Gastroesophageal sphincter (tissue), 4 donors: Measurements from ENCODE around the gene ARID5B. TPM values are rescaled to one million over a fixed set of nuclear protein-coding genes. Genes with fewer than 3 reads are reported as not detected.

Source experiments
- ATAC-seq: fragments of 150-250 bp; one replicate; pipeline ENCODE4 v1.9.1; 2016; ENCODE audit warnings: mild to moderate bottlenecking, moderate library complexity
- H3K27ac ChIP-seq, 4 donors: fragments of 200-600 bp; sonication (generic) in 3 of 4; 1 replicate in 3 of 4; 2 replicates in 1 of 4; pipeline ENCODE4 v1.5.1; 2016 to 2019
- H3K27me3 ChIP-seq: fragments of 200-600 bp; sonication (generic); one replicate; pipeline ENCODE4 v1.5.1; 2019
- H3K36me3 ChIP-seq, 2 donors: fragments of 200-600 bp; sonication (generic); one replicate each; pipeline ENCODE4 v1.5.1; 2019; ENCODE audit warnings: control low read depth in 1 of 2
- H3K4me1 ChIP-seq, 3 donors: fragments of 200-600 bp; sonication (generic); 1 replicate in 2 of 3; 2 replicates in 1 of 3; pipeline ENCODE4 v1.5.1; 2016 to 2019; ENCODE audit warnings: control low read depth in 2 of 3
- H3K4me3 ChIP-seq, 2 donors: fragments of 200-600 bp; sonication (generic); one replicate each; pipeline ENCODE4 v1.5.1; 2019; ENCODE audit warnings: mild to moderate bottlenecking in 1 of 2, moderate library complexity in 1 of 2
- H3K9me3 ChIP-seq, 3 donors: fragments of 200-600 bp; sonication (generic); one replicate each; pipeline ENCODE4 v1.5.1; 2017 to 2019; ENCODE audit warnings: control low read depth in 2 of 3
- CTCF ChIP-seq, 4 experiments: fragments of 200-600 bp in 2 of 4; fragments of 450-650 bp in 2 of 4; sonication (generic) in 1 of 4; IDR thresholded peaks; one replicate each; pipeline ENCODE4 v1.5.1; 2017 to 2019; ENCODE audit warnings: antibody characterized with exemption in 4 of 4, mild to moderate bottlenecking in 2 of 4, moderate library complexity in 2 of 4
- EP300 ChIP-seq: sonication (generic); formaldehyde crosslinking; IDR thresholded peaks from one replicate; pipeline ENCODE4 v1.6.1; 2017; ENCODE audit warnings: antibody characterized with exemption, mild to moderate bottlenecking
- POLR2A ChIP-seq, 2 donors: fragments of 450-650 bp; IDR thresholded peaks; one replicate each; pipeline ENCODE4 v1.6.1; 2017; ENCODE audit warnings: antibody characterized with exemption in 2 of 2, mild to moderate bottlenecking in 2 of 2, moderate library complexity in 1 of 2
- POLR2AphosphoS5 ChIP-seq: sonication (generic); formaldehyde crosslinking; IDR thresholded peaks from one replicate; pipeline ENCODE4 v1.6.1; 2017; ENCODE audit warnings: antibody characterized with exemption
- WGBS, 2 donors: methylation state at CpG; one replicate each; pipeline ENCODE4 v1.1.5; 2018; ENCODE audit warnings: low coverage in 1 of 2; 5-methylcytosine and 5-hydroxymethylcytosine counted together
- total RNA-seq, 4 donors: library from RNA; depleted of rRNA; stranded (reverse); fragments of >200 nt; gene quantifications; one replicate each; pipeline ENCODE4 v1.1.0, GENCODE V29; 2016

The ARID5B gene
- total RNA-seq, 4 donors from 2014 or later, result 34.7 to 81.4 (median 62.5) TPM

DNA sequence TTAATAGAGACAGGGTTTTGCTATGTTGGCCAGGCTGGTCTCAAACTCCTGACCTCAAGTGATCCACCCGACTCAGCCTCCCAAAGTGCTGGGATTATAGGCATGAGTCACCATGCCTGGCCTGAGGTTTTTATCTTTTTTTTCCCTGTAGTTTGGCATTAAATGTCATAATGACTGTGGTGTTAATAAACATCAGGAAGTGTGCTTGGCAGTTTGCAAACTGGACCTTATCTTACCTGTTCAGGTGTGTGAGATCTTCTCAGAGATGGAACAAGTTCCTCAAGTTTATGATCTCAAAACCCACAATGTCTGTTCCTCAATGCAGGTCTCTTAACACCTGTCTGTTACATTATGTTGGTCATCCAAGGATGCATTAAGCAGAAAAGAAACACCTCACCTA, 80.0 kb downstream of the ARID5B start:
- ATAC-seq, result no peak
- Histone ChIP-seq H3K36me3 (no peaks in the 10 kb centered on the region), H3K27ac (no peak overlapping the region), H3K4me3 (no peak overlapping the region), H3K4me1 (peaks cover 0 to 40% (median 0%) of the 10 kb centered on the region in 3 donors), H3K9me3 (no peaks in the 10 kb centered on the region), H3K27me3 (no peaks in the 10 kb centered on the region)
- TF ChIP-seq POLR2A (IDR thresholded peaks at IDR 0.05) (no peak), POLR2AphosphoS5 (no peak), CTCF (IDR thresholded peaks at IDR 0.05) (no peak), EP300 (no peak)
- 17 to 40% methylated on average over 1 of the region's 1 CpG for whole genome bisulfite sequencing, 2 donors

DNA sequence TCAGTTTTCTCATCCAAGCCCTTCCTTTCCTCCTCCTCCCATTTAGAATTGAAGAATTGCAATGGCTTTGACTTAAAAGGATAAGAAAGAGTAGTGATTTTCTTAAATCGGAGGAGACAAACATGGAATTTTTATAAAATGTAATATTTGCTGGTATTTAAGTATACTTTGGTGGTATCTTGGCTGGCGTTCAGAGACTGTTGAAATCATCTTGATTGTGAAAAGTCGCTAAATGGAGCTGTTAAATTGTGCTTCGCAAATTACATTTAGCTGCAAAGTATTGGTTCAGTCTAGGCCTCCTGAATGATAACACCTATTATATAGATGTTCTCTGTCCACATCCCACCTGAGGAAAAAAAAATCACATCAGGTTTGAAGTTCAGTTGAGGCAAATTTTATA, 81.8 kb downstream of the ARID5B start:
- H3K27me3 ChIP-seq, result no peaks in the 10 kb centered on the region
- no peak for ATAC-seq
- H3K4me3 ChIP-seq, result no peak overlapping the region
- no peaks in the 10 kb centered on the region for H3K36me3 ChIP-seq
- peaks cover 9 to 57% (median 9%) of the 10 kb centered on the region in 3 donors for H3K4me1 ChIP-seq
- H3K9me3 ChIP-seq, result no peaks in the 10 kb centered on the region
- H3K27ac ChIP-seq, result no peak overlapping the region
- TF ChIP-seq POLR2A (IDR thresholded peaks at IDR 0.05), result no peak
- no peak for TF ChIP-seq CTCF (IDR thresholded peaks at IDR 0.05)
- no peak for TF ChIP-seq POLR2AphosphoS5
- whole genome bisulfite sequencing, 2 donors, result 95 to 100% methylated on average over 4 of the region's 4 CpGs

DNA sequence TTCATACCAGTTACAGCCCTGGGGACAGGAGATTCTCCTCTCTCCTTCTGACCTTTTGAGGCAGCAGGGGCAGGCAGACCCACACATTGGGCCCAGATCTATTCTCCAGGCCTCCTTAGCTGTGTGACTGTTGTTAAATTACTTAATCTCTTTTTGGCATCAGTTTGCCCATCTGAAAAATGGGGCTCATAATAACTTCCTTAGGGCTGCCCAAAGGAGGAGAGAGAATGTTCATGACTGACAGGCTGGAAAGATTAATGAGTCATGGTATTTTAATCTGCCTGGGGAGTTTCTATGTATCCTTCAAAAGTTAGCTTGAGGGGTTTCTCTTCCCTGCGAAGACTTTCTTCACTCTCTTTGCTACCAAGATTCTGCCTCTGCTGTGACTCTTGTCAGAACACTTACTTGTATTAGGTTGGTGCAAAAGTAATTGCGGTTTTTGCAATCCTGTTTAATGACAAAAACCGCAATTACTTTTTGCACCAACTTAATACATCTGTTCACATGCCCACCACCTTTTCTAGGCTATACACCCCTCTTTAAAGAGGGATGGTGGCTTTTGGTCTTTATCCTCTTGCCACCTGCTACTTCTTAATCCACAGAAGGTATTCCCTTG, 83.4 kb downstream of the ARID5B start:
- H3K36me3 ChIP-seq, result no peaks in the 10 kb centered on the region
- H3K27me3 ChIP-seq, result no peaks in the 10 kb centered on the region
- H3K27ac ChIP-seq, result peak overlapping the region in 1 of 4 donors; percentile 69
- TF ChIP-seq POLR2A (IDR thresholded peaks at IDR 0.05), result no peak
- no peak for TF ChIP-seq CTCF (IDR thresholded peaks at IDR 0.05)
- H3K4me1 ChIP-seq, result peaks cover 9 to 57% (median 12%) of the 10 kb centered on the region in 3 donors
- 85 to 92% methylated on average over 2 to 3 of the region's 3 CpGs for WGBS, 2 donors
- ATAC-seq, result no peak
- no peak overlapping the region for H3K4me3 ChIP-seq
- no peaks in the 10 kb centered on the region for H3K9me3 ChIP-seq

GRCh38 chr10:61985715-61986114, 84.2 kb downstream of the ARID5B start:
- no peak for TF ChIP-seq POLR2AphosphoS5
- TF ChIP-seq POLR2A (IDR thresholded peaks at IDR 0.05), result no peak
- TF ChIP-seq EP300, result no peak
- no peak for TF ChIP-seq CTCF (IDR thresholded peaks at IDR 0.05)
- Histone ChIP-seq H3K27me3 (no peaks in the 10 kb centered on the region), H3K27ac (peak overlapping the region in 3 of 4 donors; percentile 69 to 82 (median 74)), H3K4me1 (peaks cover 9 to 50% (median 12%) of the 10 kb centered on the region in 3 donors), H3K9me3 (no peaks in the 10 kb centered on the region), H3K4me3 (no peak overlapping the region), H3K36me3 (no peaks in the 10 kb centered on the region)
- ATAC-seq, result no peak
- 63 to 73% methylated on average over 2 to 5 of the region's 5 CpGs for WGBS, 2 donors

- Histone ChIP-seq H3K36me3 (no peaks in the 10 kb centered on the region), H3K27me3 (no peaks in the 10 kb centered on the region), H3K4me3 (no peak overlapping the region), H3K4me1 (peaks cover 9 to 43% (median 12%) of the 10 kb centered on the region in 3 donors), H3K9me3 (no peaks in the 10 kb centered on the region), H3K27ac (peak overlapping the region; percentile 69 to 84 (median 78))
- no peak for ATAC-seq
- no peak for TF ChIP-seq CTCF (IDR thresholded peaks at IDR 0.05)
- TF ChIP-seq EP300, result no peak
- no peak for TF ChIP-seq POLR2A (IDR thresholded peaks at IDR 0.05)
- no peak for TF ChIP-seq POLR2AphosphoS5
- WGBS, 2 donors, result 75 to 95% methylated on average over 2 to 3 of the region's 3 CpGs
Observed at GRCh38 chr10:61986382-61986781, 84.9 kb downstream of the ARID5B start.
